ENCODE results near the gene CRTC2.

CRTC2 gene

DNA sequence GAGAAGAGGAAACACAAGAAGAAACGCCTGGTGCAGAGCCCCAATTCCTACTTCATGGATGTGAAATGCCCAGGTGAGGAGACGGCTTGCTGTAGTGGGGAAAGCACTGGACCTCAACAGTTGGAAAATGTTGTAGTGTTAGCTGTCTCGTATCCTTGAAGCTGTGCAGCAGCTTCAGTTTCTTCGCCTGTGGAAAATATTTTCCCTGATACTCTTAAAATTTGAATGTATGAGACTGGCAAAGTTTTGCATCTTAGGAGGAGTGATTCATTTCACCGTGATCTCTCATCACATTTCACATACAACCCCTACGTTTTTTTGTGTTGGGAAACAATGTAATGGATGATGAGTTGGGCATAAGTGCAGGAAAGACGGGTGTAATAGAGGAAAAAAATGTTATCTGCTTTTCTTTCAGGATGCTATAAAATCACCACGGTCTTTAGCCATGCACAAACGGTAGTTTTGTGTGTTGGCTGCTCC, 32.8 kb upstream of the CRTC2 start:
- Histone ChIP-seq H2AFZ (ENCODE audit: low read length) (no peak overlapping the region), H3K4me2 (ENCODE audit: low read depth, low read length, poor library complexity, severe bottlenecking) (peak overlapping the region; percentile 95), H3K9me3 (ENCODE audit: insufficient read depth, low read depth, low read length) (no peaks in the 10 kb centered on the region), H3K4me3 (ENCODE audit: low read length, poor library complexity, severe bottlenecking) (peak overlapping the region; percentile 85), H3K4me1 (ENCODE audit: insufficient read depth, low read length, poor library complexity, severe bottlenecking) (peaks cover 25% of the 10 kb centered on the region), H3F3A (ENCODE audit: low read depth) (0 out of 2 replicates have a peak, but pooled peaks cover 8% of the 10 kb centered on the region), H3K79me2 (ENCODE audit: insufficient read depth, low read length) (peaks cover 35% of the 10 kb centered on the region), H3K9ac (ENCODE audit: low read depth, low read length, poor library complexity, severe bottlenecking) (peak overlapping the region; percentile 93), H4K20me1 (ENCODE audit: insufficient read depth, low read length, poor library complexity, severe bottlenecking) (peaks cover 24% of the 10 kb centered on the region), H3K9me2 (replicated peaks; ENCODE audit: low read depth, low read length) (no peaks in the 10 kb centered on the region), H3K27me3 (ENCODE audit: insufficient read depth, low read length, poor library complexity, severe bottlenecking) (no peaks in the 10 kb centered on the region), H3K36me3 (ENCODE audit: insufficient read depth, low read length) (peaks cover 23% of the 10 kb centered on the region)
- TF ChIP-seq EZH2phosphoT487 (IDR thresholded peaks at IDR 0.05; ENCODE audit: borderline replicate concordance) = no peak

DNA sequence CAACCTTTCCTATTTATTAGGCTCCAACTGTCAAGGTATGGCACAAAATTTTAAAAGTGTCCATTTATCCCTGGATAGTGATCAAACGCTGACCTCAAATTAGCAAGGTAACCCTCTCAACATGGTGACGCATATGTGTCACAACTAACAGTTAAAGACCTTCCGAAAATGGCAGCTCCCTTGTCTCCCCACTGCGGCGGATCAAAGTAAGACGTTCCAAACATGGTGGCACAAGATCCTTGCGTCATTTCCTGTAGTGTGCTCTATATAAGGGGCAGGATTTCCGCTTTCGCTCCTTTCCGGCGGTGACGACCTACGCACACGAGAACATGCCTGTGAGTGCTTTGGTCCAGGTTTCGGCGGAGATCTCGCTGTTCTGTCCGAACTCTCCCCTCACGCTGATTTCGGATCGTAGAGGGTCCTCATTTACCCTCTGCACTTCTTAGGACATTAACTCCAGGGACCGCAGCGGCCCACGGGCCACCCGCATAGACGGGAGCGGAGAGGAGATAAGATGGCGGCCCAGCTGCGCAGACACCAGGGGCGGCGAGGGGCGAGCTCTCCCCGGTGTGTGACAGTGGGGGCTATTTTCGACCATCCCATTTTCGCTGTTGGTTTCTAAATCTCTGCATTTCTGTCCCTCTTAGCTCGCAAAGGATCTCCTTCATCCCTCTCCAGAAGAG, 32.2 kb upstream of the CRTC2 start, which contains the start of gene RPS27:
RPS27 (plus strand) TSS at position 295 of the 683 bp plus-strand sequence; CDS start at position 330, 35 bp downstream.
- 0 out of 2 replicates have a peak, but pooled peaks cover 8% of the 10 kb centered on the region for H3F3A ChIP-seq (ENCODE audit: low read depth)
- H4K20me1 ChIP-seq (ENCODE audit: insufficient read depth, low read length, poor library complexity, severe bottlenecking) = peaks cover 24% of the 10 kb centered on the region
- H2AFZ ChIP-seq (ENCODE audit: low read length) = peak within 1 kb of the TSS; percentile 92
- H3K9ac ChIP-seq (ENCODE audit: low read depth, low read length, poor library complexity, severe bottlenecking) = peak within 1 kb of the TSS; percentile 93
- H3K79me2 ChIP-seq (ENCODE audit: insufficient read depth, low read length) = peaks cover 35% of the 10 kb centered on the region
- H3K36me3 ChIP-seq (ENCODE audit: insufficient read depth, low read length) = peaks cover 23% of the 10 kb centered on the region
- TF ChIP-seq, protein P1, sequence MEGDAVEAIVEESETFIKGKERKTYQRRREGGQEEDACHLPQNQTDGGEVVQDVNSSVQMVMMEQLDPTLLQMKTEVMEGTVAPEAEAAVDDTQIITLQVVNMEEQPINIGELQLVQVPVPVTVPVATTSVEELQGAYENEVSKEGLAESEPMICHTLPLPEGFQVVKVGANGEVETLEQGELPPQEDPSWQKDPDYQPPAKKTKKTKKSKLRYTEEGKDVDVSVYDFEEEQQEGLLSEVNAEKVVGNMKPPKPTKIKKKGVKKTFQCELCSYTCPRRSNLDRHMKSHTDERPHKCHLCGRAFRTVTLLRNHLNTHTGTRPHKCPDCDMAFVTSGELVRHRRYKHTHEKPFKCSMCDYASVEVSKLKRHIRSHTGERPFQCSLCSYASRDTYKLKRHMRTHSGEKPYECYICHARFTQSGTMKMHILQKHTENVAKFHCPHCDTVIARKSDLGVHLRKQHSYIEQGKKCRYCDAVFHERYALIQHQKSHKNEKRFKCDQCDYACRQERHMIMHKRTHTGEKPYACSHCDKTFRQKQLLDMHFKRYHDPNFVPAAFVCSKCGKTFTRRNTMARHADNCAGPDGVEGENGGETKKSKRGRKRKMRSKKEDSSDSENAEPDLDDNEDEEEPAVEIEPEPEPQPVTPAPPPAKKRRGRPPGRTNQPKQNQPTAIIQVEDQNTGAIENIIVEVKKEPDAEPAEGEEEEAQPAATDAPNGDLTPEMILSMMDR (conservative IDR thresholded peaks at IDR 0.05; ENCODE audit: low read length) = no peak
- no peak for TF ChIP-seq EZH2phosphoT487 (IDR thresholded peaks at IDR 0.05; ENCODE audit: borderline replicate concordance)
- no peaks in the 10 kb centered on the region for H3K27me3 ChIP-seq (ENCODE audit: insufficient read depth, low read length, poor library complexity, severe bottlenecking)
- no peaks in the 10 kb centered on the region for H3K9me3 ChIP-seq (ENCODE audit: insufficient read depth, low read depth, low read length)
- peak within 1 kb of the TSS; percentile 95 for H3K4me2 ChIP-seq (ENCODE audit: low read depth, low read length, poor library complexity, severe bottlenecking)
- H3K4me1 ChIP-seq (ENCODE audit: insufficient read depth, low read length, poor library complexity, severe bottlenecking) = peaks cover 28% of the 10 kb centered on the region
- no peaks in the 10 kb centered on the region for H3K9me2 ChIP-seq (replicated peaks; ENCODE audit: low read depth, low read length)
- H3K4me3 ChIP-seq (ENCODE audit: low read length, poor library complexity, severe bottlenecking) = peak within 1 kb of the TSS; percentile 85

DNA sequence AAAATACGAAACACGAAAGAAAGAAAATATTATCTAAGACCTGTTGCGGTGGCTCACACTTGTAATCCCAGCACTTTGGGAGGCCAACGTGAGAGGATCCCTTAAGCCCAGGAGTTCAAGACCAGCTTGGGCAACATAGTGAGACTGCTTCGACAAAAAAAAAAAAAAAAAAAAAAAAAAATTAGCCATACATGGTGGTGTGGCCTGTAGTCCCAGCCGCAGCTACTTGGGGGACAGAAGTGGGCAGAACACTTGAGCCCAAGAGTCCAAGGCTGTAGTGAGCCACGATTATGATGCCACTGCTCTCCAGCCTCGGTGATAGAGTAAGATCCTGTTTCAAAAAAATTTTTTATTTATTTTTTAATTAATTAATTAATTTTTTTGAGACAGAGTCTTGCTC, 29.2 kb upstream of the CRTC2 start:
- no peak overlapping the region for H3K9ac ChIP-seq (ENCODE audit: low read depth, low read length, poor library complexity, severe bottlenecking)
- H3K27me3 ChIP-seq (ENCODE audit: insufficient read depth, low read length, poor library complexity, severe bottlenecking) = no peaks in the 10 kb centered on the region
- no peak overlapping the region for H2AFZ ChIP-seq (ENCODE audit: low read length)
- H3K79me2 ChIP-seq (ENCODE audit: insufficient read depth, low read length) = peaks cover 21% of the 10 kb centered on the region
- no peak overlapping the region for H3K4me2 ChIP-seq (ENCODE audit: low read depth, low read length, poor library complexity, severe bottlenecking)
- no peaks in the 10 kb centered on the region for H3K9me3 ChIP-seq (ENCODE audit: insufficient read depth, low read depth, low read length)
- H3K36me3 ChIP-seq (ENCODE audit: insufficient read depth, low read length) = peaks cover 6% of the 10 kb centered on the region
- no peaks in the 10 kb centered on the region for H3K9me2 ChIP-seq (replicated peaks; ENCODE audit: low read depth, low read length)
- H4K20me1 ChIP-seq (ENCODE audit: insufficient read depth, low read length, poor library complexity, severe bottlenecking) = peaks cover 18% of the 10 kb centered on the region
- H3K4me3 ChIP-seq (ENCODE audit: low read length, poor library complexity, severe bottlenecking) = no peak overlapping the region
- TF ChIP-seq, protein P1 (conservative IDR thresholded peaks at IDR 0.05; ENCODE audit: low read length) = no peak
- no peak for TF ChIP-seq EZH2phosphoT487 (IDR thresholded peaks at IDR 0.05; ENCODE audit: borderline replicate concordance)
- H3F3A ChIP-seq (ENCODE audit: low read depth) = 0 out of 2 replicates have a peak, but pooled peaks cover 3% of the 10 kb centered on the region
- H3K4me1 ChIP-seq (ENCODE audit: insufficient read depth, low read length, poor library complexity, severe bottlenecking) = peaks cover 26% of the 10 kb centered on the region
